IPS-NIHi7 (cell line): ENCODE measurements around the gene MGAT3.
A peak's percentile ranks its signal among the peaks of the same experiment; 100 is the strongest.
"Not testable (repeated sequence)": the region's sequence is repeated elsewhere in the genome, so short reads cannot be mapped to it uniquely, and the experiment has no call there.

Experiments
- DNase-seq: peaks from one replicate; pipeline ENCODE4 v3.0.0; 2012; ENCODE audit warnings: mixed read lengths; ENCODE audit errors: extremely low spot score

MGAT3 gene

DNA sequence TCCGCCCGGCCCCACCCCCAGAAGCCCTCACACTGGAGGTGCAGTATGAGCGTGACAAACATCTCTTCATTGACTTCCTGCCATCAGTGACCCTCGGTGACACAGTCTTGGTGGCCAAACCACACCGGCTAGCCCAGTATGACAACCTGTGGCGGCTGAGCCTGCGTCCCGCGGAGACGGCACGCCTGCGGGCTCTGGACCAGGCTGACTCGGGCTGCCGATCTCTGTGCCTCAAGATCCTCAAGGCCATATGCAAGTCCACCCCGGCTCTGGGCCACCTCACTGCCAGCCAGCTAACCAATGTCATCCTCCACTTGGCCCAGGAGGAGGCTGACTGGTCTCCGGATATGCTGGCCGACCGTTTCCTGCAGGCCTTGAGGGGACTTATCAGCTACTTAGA lies 57.0 kb downstream of the MGAT3 start:
- no peak for DNase-seq

DNA sequence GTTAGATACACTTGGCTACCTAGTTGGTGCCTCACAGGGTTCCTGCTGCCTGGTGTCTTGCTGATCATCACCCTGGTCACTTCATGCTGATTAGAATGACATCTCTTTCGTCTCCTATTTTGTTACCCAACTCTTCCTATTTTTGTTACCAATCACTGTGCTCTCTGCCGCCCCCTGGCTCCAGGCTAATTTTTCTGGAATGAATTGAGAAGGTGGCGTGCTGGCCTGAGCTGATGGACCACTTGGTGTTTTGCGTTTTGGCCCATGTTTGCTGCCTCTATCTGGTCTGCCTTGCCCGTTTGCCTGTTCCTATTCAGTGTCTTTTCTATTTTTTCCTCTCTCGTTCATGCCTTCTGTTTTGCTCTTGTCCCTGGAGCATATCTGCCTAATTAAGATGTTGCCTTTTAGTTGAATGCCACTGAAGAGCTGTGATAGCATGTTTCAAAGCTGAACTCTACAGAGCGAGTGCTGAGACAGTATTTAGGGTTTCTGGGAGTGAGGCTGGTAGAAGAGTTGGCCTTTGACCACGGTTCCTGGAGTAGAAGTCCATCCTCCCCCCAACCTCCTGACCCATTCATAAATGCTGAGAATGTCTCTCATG lies 57.7 kb downstream of the MGAT3 start:
- no peak for DNase-seq

DNA sequence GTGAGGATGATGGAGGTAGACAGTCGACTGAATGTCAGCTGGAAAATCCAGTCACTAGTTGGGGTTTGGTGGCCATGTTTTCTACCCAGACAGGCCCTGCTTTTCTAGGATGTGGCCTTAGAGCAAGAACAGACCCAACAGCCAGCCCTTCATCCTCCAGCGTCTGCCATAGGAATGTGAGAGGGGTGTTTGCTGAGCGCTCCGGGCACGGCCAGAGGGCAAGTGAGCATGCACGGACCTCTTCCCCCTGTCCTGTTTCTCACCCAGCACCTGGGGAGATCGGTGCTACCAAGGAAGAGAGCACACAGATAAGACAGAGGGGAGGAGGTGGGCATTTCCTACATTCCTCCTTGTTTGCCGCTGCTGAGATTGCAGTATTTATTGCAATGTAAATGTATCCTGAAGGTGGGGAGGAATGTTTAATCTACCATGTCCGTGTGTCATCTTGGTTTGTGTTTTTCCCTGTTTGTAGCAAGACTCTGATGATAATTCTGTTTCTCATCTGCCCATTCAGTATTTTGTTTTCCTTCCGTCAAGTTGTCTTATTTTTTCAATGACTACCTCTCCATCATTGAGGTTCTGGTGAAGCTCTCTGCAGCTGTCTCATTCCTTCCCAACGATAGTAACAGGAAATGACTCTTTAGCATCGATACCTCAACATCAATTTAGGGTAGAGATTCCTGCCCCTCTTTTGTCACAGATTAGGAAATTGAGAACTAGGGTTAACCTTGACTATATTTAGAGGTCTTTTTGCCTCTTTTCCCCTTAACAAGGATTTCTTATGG lies 58.6 kb downstream of the MGAT3 start:
- DNase-seq: no peak

DNA sequence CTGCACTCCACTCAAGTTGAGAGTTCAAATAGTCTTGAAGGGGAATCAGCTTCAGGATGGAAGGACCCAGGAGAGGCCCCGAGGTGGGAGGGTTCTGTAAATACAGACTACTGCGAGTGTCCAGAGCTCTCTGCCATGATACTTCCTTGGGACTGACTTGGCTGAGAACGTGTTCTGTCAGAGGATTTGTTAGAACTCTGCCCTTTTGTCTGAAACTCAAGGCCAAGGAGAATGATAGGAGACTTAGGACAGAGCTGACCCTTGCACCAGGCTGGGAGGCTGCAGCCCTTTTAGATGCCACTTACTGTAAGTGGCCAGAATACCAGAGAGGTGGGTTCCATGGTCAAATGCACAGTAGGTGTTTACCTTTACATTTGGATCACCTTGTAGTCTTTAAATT lies 60.7 kb downstream of the MGAT3 start:
- no peak for DNase-seq

DNA sequence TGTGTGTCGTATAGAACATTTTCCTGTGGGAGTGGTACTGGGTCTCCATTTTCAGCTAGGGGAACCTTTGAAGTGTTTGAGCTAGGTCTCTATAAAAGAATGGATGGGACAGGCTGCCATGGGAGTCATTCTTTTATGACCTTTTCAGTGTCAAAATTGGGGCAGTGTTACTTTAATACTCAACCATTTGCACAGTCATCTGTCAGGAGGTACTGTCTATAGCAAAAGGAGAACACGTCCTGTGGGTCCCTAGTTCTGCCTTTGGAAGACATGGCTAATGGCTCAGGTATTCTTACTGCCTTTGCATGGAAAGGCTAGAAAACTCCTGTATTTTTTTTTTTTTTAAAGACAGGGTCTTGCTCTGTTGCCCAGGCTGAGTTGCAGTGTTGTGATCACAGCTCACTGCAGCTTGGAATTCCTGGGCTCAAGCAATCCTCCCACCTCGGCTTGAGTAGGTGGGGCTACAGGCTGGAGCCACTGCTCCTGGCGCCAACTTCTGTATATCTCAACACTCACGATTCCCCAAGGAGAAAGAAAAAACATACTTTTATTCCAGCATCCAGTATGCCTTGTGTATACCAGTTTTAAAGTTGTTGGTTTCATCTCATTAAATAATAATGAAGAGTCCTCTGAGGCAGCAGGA lies 61.5 kb downstream of the MGAT3 start:
- DNase-seq: no peak

DNA sequence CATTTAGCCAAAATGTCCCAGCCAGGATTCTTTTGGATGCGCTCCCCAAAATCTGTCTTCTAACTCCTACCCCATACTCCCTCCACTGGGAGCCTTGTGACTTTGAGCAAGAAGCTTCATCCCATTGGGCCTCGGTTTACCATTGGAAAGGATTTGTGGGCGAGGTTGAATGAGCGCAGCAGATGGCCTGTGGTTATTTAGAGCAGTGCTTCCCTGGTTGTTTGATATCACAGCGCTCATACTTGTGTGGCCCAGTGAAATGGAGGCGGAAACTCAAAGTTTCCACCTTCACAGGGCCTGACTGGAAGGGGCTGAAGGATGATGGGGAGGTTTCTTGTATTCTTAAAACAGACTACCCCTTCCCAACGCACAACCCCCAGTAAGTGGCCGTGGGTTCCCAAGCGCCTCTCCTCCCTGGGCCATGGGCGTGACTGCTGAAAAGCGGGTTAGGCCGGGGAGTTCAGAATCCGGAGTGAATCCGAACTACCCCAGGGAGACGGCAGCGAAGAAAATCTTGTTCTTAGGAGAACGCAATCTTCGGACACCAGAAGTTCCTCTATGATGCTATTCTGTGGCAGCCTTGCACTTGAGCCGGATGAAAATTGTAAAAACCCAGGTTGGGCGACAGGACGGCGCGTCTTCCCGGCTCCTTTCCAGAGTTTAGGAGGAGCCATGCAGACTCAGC lies 62.3 kb downstream of the MGAT3 start:
- no peak for DNase-seq

DNA sequence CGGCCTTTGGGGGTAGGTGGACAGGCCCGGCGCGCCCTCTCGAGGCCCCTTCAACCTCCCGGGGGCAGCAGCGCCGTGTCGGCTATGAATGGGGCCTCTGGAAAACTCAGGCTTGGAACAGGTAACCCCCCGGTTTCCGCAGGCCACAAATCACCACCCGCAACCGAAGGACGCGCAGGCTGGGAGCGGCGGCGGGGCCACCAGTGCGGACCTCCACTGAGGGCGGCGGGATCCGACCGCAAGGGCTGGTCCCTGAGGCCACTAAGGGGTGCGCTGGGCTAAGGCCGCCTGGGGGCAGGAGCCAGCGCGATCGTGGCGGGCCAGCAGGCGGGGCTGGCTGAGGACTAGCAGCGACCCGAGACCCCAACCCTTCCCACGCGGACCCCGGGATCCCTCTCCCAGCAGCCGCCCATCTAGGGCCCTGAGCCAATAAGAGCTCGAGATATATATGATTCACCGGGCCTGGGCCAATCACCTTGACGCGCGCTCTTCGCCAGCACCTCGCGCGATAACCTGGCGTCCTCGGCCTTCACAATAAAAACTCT lies 62.9 kb downstream of the MGAT3 start:
- DNase-seq: peak; percentile 98

DNA sequence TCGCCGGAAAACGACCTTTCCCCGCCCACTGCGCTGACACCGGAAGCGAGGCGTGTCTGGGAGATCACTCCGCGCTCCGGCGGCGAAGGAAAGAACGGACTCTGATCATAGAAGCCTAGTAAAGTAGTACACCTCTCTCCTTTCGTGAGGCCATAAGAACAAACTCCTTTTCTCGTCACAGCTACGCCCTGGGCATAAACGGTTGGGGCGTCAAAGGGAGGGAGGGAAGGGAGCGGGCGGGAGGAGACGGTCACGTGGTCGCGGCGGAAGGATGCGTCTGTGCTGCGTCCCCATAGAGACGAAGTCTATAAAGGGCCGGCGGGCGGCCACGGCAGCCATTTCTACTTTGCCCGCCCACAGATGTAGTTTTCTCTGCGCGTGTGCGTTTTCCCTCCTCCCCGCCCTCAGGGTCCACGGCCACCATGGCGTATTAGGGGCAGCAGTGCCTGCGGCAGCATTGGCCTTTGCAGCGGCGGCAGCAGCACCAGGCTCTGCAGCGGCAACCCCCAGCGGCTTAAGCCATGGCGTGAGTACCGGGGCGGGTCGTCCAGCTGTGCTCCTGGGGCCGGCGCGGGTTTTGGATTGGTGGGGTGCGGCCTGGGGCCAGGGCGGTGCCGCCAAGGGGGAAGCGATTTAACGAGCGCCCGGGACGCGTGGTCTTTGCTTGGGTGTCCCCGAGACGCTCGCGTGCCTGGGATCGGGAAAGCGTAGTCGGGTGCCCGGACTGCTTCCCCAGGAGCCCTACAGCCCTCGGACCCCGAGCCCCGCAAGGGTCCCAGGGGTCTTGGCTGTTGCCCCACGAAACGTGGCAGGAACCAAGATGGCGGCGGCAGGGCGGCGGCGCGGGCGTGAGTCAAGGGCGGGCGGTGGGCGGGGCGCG lies 63.7 kb downstream of the MGAT3 start, which contains the start of gene ATF4:
Gene ATF4, plus strand, starts transcription at position 337 of the 880 bp plus-strand sequence. CDS start 884 bp downstream, outside the sequence.
- peak; percentile 65 for DNase-seq

DNA sequence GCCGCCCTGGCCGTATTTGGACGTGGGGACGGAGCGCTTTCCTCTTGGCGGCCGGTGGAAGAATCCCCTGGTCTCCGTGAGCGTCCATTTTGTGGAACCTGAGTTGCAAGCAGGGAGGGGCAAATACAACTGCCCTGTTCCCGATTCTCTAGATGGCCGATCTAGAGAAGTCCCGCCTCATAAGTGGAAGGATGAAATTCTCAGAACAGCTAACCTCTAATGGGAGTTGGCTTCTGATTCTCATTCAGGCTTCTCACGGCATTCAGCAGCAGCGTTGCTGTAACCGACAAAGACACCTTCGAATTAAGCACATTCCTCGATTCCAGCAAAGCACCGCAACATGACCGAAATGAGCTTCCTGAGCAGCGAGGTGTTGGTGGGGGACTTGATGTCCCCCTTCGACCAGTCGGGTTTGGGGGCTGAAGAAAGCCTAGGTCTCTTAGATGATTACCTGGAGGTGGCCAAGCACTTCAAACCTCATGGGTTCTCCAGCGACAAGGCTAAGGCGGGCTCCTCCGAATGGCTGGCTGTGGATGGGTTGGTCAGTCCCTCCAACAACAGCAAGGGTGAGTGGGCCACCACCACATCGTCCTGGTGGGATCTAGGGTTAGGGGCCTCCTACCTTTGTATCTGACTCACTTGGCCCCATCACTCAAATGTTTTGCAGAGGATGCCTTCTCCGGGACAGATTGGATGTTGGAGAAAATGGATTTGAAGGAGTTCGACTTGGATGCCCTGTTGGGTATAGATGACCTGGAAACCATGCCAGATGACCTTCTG lies 64.5 kb downstream of the MGAT3 start:
- not testable (repeated sequence) for DNase-seq

DNA sequence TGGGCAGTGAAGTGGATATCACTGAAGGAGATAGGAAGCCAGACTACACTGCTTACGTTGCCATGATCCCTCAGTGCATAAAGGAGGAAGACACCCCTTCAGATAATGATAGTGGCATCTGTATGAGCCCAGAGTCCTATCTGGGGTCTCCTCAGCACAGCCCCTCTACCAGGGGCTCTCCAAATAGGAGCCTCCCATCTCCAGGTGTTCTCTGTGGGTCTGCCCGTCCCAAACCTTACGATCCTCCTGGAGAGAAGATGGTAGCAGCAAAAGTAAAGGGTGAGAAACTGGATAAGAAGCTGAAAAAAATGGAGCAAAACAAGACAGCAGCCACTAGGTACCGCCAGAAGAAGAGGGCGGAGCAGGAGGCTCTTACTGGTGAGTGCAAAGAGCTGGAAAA lies 65.3 kb downstream of the MGAT3 start:
- DNase-seq: not testable (repeated sequence)

DNA sequence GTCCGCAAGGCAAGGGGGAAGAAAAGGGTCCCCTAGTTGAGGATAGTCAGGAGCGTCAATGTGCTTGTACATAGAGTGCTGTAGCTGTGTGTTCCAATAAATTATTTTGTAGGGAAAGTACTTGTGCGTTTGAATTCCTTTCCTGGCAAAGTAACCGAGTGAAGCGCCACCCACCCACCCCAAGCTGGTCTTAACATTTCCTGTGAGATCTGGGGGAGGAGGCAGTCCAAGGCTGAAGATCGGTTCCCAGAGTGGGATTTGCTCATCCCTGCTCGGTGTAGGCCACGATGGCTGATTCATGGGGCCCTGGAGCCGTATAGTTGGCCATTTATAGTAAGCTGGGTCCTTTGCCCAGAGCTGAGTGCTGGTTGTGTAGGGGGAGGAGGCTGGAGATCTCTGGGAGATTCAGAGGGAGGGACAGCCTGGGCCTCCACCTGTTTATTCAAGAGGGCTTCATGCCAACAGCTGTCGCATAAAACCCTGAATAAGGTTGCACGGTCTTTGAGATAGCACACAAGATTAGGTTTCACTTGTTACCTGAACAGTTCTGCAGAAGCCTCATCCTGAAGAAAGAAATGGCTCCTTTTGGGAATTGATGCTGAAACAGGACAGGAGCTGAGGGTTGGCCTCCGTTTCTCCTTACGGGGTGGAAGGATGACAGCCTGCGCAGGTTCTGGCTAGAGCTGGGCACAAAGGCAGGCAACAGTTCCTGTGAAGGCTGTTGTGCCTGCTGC lies 65.9 kb downstream of the MGAT3 start:
- DNase-seq: no peak

DNA sequence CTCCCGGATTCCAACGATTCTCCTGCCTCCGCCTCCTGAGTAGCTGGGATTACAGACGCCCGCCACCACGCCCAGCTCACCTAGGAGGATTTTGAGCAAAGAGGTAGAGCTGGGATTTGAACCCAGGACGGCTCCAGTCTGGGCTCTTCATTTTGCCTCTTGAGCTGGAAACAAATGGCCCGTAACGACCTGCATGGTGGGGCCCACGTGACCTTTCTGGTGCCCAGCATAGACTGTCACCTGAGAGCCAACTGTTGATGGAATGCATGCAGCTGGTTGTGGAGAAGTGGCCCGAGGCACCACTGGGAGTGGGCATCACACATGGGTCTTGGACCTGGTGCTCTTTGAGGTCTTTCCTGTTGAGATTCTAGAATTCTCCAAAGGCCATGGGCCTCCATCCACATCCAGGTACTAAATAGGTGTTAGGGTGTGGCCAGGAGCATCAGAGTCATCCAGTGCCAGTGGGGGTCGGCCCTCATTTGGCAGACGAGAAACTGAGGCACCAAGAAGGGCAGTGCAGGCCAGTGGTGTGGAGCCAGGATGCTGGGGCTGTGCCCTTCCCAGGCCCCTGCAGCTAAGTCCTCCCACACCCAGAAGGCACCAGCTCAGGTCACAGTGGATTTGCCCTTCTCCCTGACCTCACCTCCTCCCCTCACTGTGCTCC lies 67.4 kb downstream of the MGAT3 start:
- DNase-seq: no peak

DNA sequence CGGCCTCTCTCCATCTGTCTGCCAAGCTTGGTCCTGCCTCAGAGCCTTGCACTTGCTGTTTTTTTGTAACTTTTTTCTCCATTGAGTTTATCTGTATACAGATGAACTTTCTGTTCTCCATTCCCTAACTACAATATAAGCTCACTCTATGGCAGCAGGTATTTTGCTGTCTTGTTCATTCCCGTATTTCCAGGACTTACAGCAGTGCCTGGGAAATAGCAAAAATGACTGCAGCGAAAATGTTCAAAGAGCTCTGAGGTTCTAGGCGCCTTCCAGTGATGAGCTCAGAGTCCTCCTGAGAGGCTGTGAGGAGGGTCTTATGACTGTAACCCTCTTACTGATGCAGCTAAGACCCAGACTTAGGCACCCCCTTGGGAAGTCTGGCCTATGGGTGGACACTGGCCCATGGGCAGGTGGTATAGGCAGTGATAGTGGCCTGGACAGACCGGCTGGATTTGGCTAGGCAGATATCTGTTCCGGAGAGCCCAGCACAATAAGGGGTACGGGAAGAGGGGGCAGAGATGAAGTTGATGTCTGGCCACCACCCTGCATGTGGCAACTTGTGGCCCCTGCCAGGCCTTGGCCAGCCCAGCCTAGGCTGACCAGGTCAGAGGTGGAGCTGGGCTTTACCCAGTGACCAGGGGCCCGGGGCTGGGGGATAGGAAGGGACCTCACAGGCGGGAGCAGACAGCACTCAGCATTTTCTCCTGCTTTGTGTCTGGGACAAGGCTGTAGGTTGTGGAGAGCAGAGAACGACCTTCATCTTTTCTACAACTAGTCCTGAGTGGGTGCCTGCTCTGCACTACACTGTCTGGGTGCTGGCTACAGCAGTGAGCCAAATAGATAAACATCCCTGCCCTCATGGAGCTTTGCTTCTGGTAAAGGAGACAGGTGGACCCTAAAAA lies 68.2 kb downstream of the MGAT3 start:
- DNase-seq: no peak

DNA sequence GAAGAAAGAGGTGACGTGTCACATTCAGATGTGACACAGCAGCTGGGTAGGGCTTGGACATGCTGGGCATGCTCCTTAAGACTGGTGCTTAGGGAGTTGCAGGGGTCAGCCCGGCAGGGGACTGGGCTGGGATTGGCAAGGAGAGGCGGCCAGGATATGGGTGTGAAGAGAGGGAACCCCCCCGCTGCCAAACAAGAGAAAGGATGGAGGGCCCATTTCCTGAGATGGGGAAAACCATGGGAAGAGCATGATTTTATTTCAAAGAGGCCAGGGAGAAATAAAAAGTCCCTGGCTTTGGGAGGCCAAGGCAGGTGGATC lies 68.8 kb downstream of the MGAT3 start:
- DNase-seq: no peak

DNA sequence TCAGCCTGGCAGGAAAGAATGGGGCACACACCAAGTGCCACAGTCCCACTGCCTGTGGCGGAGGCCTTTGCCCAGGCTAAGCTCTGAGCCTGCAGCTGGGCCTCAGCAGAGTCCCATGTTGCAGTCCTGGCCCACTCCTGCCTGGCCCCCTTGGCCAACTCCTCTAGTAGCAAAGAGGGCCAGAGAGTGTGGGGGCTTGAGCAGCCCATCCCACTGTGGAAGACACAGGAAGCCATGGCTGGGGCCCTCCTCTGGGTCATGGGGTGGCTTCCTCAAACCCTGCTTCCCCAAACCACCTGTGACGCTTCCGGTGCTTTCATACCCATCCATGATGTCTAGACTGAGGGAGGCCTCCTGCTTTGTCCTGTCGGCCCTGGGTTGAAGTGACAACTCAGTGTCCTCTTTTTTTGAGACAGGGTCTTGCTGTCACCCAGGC lies 69.9 kb downstream of the MGAT3 start:
- DNase-seq: no peak

DNA sequence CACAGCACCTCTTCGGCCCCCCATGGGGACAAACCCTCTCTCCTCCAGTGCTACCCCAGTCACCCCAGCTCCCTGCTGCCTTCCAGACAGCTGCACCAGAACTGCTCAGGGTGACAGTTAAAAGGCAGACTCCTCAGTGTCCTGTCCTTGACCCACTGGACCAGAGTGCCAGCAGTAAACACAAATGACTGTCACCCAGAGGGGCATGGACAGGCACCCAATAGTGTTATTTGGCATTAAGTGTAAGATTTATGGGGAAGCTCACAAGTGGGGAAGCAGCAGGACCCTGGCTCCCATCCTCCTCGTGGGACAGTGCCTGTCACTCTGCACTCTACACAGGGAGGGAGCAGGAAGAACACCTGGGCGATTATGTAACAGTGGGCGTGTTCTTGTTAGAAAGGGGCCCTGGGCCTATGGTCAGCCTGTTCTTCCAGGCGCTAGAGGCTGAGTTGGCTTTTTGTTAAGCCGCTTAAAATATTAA lies 70.7 kb downstream of the MGAT3 start:
- DNase-seq: no peak

DNA sequence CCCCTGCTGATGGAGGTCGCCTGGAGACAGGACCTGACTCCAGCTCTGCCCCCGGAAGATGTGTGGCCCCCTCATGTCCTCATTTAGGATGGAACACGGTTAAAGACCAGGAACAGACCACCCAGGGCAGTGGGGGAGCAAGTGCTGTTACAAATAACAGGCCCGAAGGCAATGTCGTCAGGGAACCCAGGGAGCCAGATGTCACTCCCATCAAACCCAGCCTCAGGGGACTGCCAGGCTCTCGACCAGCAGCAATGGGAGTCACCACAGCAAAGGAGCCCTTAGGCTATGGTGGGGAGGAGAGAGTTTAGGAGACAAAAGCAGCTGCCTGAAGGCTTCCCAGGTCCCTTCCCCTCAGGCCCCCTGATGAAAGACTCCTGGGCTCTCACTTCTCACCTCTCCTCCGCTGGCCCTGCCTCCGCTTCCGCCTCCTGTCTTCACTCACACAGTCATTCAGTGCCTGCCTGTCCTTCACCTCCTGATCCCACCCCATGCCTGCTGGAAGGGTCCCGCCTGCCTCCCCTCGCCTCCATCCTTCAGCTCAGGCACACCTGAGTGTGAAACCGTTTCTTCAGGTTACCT lies 71.4 kb downstream of the MGAT3 start:
- no peak for DNase-seq
